ENCODE results near the gene TMEM101. TPM values are rescaled to one million over a fixed set of nuclear protein-coding genes. Genes with fewer than 3 reads are reported as not detected.

TMEM101 gene
- total and polyA plus RNA-seq, 2 of the 13 experiments (the other 11 are each of a cell fraction or from before 2014, with no cell fraction given): 72.0 to 100 TPM

GRCh38 chr17:43970366-43970765 lies 44.4 kb downstream of the TMEM101 start (continued):
- TF ChIP-seq HNF4G (IDR thresholded peaks at IDR 0.05; ENCODE audit: borderline replicate concordance, low read depth, low read length) (0 out of 2 replicates have a peak, but pooled peaks have one; percentile 24), HNF4G (CRISPR knock-in tag; IDR thresholded peaks at IDR 0.05; ENCODE audit: borderline replicate concordance, low read depth) (0 out of 2 replicates have a peak, but pooled peaks have one; percentile 45), SPEN (CRISPR knock-in tag; IDR thresholded peaks at IDR 0.05; ENCODE audit: low read depth) (no peak), ZNF292 (CRISPR knock-in tag; IDR thresholded peaks at IDR 0.05; ENCODE audit: borderline replicate concordance, low read depth) (peak; percentile 72; the same call in 1 of the 2 replicates), PAXIP1 (CRISPR knock-in tag; conservative IDR thresholded peaks at IDR 0.05) (peak; percentile 86), TMF1 (CRISPR knock-in tag; IDR thresholded peaks at IDR 0.05; ENCODE audit: low read depth) (no peak), SAP130 (CRISPR knock-in tag; IDR thresholded peaks at IDR 0.05; ENCODE audit: low read depth) (peak; percentile 30; the same call in 1 of the 2 replicates), SOX13 (IDR thresholded peaks at IDR 0.05) (no peak), SOX13 (CRISPR knock-in tag; conservative IDR thresholded peaks at IDR 0.05 in 1 of 2, IDR thresholded peaks at IDR 0.05 in 1 of 2) (peak in 1 of 2 experiments; percentile 38; a peak in 2 of 4 replicates), TEAD2 (CRISPR knock-in tag; IDR thresholded peaks at IDR 0.05) (no peak), ZFP41 (CRISPR knock-in tag; IDR thresholded peaks at IDR 0.05; ENCODE audit: borderline replicate concordance) (no peak), PHF21A (CRISPR knock-in tag; IDR thresholded peaks at IDR 0.05) (peak; percentile 65), KDM2A (CRISPR knock-in tag; IDR thresholded peaks at IDR 0.05; ENCODE audit: borderline replicate concordance, low read depth) (no peak), FOXM1 (CRISPR knock-in tag; IDR thresholded peaks at IDR 0.05) (no peak), FOXK1 (CRISPR knock-in tag; IDR thresholded peaks at IDR 0.05; ENCODE audit: borderline replicate concordance, low read depth) (0 out of 2 replicates have a peak, but pooled peaks have one; percentile 18), ATF2 (CRISPR knock-in tag; IDR thresholded peaks at IDR 0.05) (no peak), LCORL (IDR thresholded peaks at IDR 0.05) (0 out of 2 replicates have a peak, but pooled peaks have one; percentile 43), LCORL (CRISPR knock-in tag; IDR thresholded peaks at IDR 0.05) (0 out of 2 replicates have a peak, but pooled peaks have one; percentile 41), NR2F6 (IDR thresholded peaks at IDR 0.05) (no peak), NR2F6 (CRISPR knock-in tag; IDR thresholded peaks at IDR 0.05) (peak; percentile 40; the same call in 1 of the 2 replicates), KLF12 (CRISPR knock-in tag; IDR thresholded peaks at IDR 0.05; ENCODE audit: borderline replicate concordance) (peak; percentile 35; the same call in 1 of the 2 replicates), ZSCAN22 (CRISPR knock-in tag; IDR thresholded peaks at IDR 0.05) (no peak), NCOA2 (CRISPR knock-in tag; IDR thresholded peaks at IDR 0.05) (0 out of 2 replicates have a peak, but pooled peaks have one; percentile 31), ZBTB25 (CRISPR knock-in tag; IDR thresholded peaks at IDR 0.05) (no peak), ZSCAN21 (CRISPR knock-in tag; IDR thresholded peaks at IDR 0.05; ENCODE audit: borderline replicate concordance) (no peak), ZNF777 (CRISPR knock-in tag; IDR thresholded peaks at IDR 0.05) (no peak), ATM (IDR thresholded peaks at IDR 0.05; ENCODE audit: borderline replicate concordance) (no peak), HDAC1 (CRISPR knock-in tag; IDR thresholded peaks at IDR 0.05) (peak; percentile 47; the same call in 1 of the 2 replicates)

Measured in HepG2 (cell line).